ENCODE results near the gene TMEM94.

The TMEM94 gene

DNA sequence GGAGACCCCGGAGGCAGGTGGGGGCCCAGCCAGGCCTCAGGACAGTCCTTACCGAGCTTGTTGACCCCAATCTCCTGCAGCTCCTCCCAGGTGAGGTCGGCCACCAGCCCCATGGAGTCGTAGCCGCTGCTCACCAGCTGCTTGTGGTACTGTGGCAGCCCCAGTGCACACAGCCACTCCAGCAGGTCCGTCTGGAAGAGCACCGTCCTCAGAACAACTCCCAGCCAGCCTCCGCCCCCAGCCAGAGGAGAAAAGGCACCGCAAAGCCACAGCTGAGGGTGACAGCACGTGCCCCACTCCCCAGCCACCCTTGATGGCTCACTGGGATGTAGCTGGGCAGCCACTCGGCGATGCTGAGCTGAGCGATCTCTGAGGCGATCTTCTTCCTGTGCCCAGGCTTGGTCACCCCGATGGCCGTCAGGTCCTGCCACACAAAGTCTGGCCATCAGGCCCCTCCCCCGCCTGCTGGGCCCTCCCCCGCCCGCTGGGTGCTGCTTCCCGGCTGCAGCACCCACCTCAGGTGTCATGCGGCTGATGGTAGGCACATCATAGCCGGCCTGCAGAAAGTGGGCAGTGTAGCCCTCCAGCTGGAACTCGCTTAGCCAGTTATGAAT is 47.0 kb downstream of the TMEM94 start:
- no peak overlapping the region for H3K9ac ChIP-seq (ENCODE audit: low read depth, low read length)
- no peaks in the 10 kb centered on the region; the same call in 1 of the 2 replicates for H3K4me1 ChIP-seq (ENCODE audit: insufficient read depth, low read length)
- peaks cover 12% of the 10 kb centered on the region; the same call in 1 of the 2 replicates for H3K36me3 ChIP-seq (ENCODE audit: insufficient read depth, low read length)
- H3K9me3 ChIP-seq (ENCODE audit: control insufficient read depth, insufficient read depth, low read length): no peaks in the 10 kb centered on the region

DNA sequence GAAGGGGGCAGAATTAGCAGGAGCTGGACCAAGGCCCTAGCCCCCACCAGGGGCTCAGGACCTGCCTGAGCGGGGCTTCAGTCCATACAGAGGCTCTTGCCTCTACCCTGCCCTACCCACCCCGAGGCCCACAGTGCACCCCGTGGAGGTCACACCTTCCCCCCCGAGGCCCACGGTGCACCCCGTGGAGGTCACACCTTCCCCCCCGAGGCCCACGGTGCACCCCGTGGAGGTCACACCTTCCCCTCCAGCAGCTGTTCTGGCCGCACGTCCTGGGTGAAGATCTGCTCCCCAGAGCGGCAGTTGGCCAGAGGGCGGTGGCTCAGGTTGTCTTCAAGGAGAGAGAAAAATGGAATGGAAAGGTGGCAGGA is 47.5 kb downstream of the TMEM94 start:
- no peaks in the 10 kb centered on the region for H3K9me3 ChIP-seq (ENCODE audit: control insufficient read depth, insufficient read depth, low read length)
- peaks cover under 1% of the 10 kb centered on the region for H3K4me1 ChIP-seq (ENCODE audit: insufficient read depth, low read length)
- no peak overlapping the region for H3K9ac ChIP-seq (ENCODE audit: low read depth, low read length)
- peaks cover 12% of the 10 kb centered on the region; the same call in 1 of the 2 replicates for H3K36me3 ChIP-seq (ENCODE audit: insufficient read depth, low read length)

DNA sequence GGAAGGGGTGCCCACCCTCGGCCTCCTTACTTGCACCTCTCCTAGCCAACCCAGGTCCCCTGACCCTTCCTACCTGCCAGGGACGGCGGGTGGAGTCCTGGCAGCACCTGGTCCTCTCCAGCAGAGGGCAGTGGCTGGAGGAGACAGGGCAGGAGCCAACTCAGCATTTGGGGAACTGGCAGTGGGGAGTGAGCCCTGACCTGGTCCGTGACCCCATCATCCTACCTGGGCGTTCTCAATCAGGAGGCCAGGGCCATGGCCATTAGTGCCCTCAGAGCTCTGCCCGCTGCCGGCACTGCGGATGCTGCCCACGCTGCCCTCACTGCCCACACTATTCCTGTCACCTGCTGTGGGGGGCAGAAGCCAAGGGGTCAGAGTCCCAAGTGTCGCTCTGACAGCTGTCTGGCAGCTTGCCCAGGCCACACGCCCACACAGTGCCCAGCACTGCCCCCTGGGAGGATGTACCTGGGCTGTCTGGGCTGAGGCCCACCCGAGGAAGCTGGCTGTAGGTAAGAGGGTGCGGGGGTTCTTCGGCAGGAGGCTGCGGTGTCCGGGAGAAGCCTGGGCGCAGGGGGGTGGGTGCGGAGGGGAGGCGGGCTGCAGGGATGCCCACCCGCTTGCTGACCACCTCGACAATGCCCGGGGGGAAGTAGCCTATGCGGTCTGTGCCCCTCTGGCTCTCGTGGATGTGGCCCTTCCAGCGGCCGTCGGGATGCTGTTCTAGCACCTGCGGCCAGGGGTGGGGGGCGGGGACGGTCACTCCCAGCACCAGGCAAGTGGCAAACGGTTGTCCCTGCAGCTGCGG is 48.1 kb downstream of the TMEM94 start:
- Histone ChIP-seq H3K4me1 (ENCODE audit: insufficient read depth, low read length) (peaks cover 6% of the 10 kb centered on the region), H3K9me3 (ENCODE audit: control insufficient read depth, insufficient read depth, low read length) (no peaks in the 10 kb centered on the region), H3K9ac (ENCODE audit: low read depth, low read length) (no peak overlapping the region), H3K36me3 (ENCODE audit: insufficient read depth, low read length) (peaks cover 10% of the 10 kb centered on the region; the same call in 1 of the 2 replicates)

DNA sequence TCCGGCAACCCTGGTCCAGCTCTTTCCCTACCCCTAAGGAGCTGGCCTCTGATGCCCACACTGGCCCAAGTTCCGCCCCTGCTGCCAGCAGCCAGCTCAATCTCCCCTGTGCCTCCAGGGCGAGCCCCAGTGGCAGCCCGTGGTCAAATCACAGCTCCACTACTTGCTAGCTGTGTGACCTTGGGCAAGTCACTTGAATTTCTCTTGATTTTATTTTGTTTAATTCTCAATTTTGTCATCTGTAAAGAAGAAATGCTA is 48.6 kb downstream of the TMEM94 start:
- Histone ChIP-seq H3K9ac (ENCODE audit: low read depth, low read length) (no peak overlapping the region), H3K36me3 (ENCODE audit: insufficient read depth, low read length) (peaks cover 10% of the 10 kb centered on the region; the same call in 1 of the 2 replicates), H3K9me3 (ENCODE audit: control insufficient read depth, insufficient read depth, low read length) (no peaks in the 10 kb centered on the region), H3K4me1 (ENCODE audit: insufficient read depth, low read length) (peaks cover 6% of the 10 kb centered on the region)

DNA sequence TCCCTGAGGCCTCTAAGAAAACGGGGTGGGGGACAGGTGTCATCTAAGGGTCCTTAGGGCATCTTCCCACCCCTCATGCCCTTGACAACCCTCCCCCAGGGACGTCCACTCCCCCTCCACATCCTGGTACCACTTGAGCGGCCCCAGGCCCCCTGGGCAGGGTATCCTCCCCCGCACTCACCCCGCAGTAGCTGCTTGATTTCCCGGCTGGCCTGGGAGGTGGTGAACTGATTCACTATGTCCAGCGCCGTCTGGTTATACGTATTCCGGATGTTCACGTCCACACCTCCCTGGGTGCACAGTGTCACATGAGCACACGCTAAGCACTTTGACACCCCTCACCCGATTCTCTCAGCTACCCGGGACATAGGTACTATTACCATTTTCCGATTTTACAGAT is 49.2 kb downstream of the TMEM94 start:
- Histone ChIP-seq H3K4me1 (ENCODE audit: insufficient read depth, low read length) (peaks cover 6% of the 10 kb centered on the region), H3K9ac (ENCODE audit: low read depth, low read length) (no peak overlapping the region), H3K36me3 (ENCODE audit: insufficient read depth, low read length) (peaks cover 10% of the 10 kb centered on the region; the same call in 1 of the 2 replicates), H3K9me3 (ENCODE audit: control insufficient read depth, insufficient read depth, low read length) (no peaks in the 10 kb centered on the region)

- peaks cover 6% of the 10 kb centered on the region for H3K4me1 ChIP-seq (ENCODE audit: insufficient read depth, low read length)
- H3K9me3 ChIP-seq (ENCODE audit: control insufficient read depth, insufficient read depth, low read length): no peaks in the 10 kb centered on the region
- peaks cover 10% of the 10 kb centered on the region; the same call in 1 of the 2 replicates for H3K36me3 ChIP-seq (ENCODE audit: insufficient read depth, low read length)
- H3K9ac ChIP-seq (ENCODE audit: low read depth, low read length): no peak overlapping the region
Measured at GRCh38 chr17:75506134-75506533, 49.7 kb downstream of the TMEM94 start.

- Histone ChIP-seq H3K36me3 (ENCODE audit: insufficient read depth, low read length) (peaks cover 10% of the 10 kb centered on the region; the same call in 1 of the 2 replicates), H3K9me3 (ENCODE audit: control insufficient read depth, insufficient read depth, low read length) (no peaks in the 10 kb centered on the region), H3K9ac (ENCODE audit: low read depth, low read length) (no peak overlapping the region), H3K4me1 (ENCODE audit: insufficient read depth, low read length) (peaks cover 6% of the 10 kb centered on the region)
Measured at GRCh38 chr17:75506888-75507287, 50.5 kb downstream of the TMEM94 start.

DNA sequence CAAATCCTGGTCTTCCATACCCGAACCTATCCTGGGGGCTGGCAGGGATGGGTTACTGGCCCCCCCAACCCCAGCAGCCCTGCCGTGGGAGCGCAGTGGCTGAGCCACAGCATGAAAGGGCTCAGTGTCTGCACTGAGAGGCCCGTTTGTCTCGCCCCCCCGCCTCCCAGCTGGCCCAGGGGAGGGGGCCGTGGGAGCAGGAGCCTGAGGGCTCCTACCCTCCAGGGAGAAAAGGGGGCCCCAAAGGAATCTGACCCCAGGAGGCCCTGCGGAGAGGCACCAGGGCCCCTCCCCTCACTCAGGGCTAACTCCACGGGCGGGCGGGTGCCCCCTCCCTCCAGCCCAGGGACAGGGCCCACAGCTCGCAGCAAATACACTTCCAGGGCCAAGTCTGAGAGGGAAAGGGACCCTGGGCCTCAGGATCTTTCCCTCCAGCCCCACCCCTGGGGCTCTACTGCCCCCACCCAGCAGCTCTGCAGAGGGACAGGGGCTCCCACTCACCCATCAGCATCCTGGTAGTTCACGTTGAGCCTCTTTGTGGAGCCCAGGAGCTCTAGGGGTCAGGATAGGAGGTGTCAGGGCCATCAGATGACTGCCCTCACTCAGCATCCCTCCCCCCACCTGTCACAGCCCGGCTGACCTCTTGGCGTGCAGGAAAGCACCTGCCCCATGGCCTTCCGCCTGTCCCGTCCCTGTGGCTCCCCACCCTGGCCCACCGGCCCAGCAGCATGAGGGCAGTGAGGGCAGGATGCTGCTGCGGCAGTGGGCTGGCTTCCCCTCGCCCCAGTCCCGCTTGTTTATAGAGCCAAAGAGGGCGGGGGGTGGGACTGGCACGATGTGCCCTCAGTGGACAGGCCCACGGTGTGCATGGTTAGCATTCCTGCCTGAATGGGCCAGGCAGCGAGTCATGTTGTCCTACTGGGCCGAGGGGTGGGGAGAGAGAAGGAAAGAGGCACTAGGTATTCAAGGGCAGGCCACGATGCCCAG is 51.6 kb downstream of the TMEM94 start:
- H3K4me1 ChIP-seq (ENCODE audit: insufficient read depth, low read length): peaks cover 6% of the 10 kb centered on the region
- H3K9ac ChIP-seq (ENCODE audit: low read depth, low read length): no peak overlapping the region
- no peaks in the 10 kb centered on the region for H3K9me3 ChIP-seq (ENCODE audit: control insufficient read depth, insufficient read depth, low read length)
- peaks cover 8% of the 10 kb centered on the region; the same call in 1 of the 2 replicates for H3K36me3 ChIP-seq (ENCODE audit: insufficient read depth, low read length)

DNA sequence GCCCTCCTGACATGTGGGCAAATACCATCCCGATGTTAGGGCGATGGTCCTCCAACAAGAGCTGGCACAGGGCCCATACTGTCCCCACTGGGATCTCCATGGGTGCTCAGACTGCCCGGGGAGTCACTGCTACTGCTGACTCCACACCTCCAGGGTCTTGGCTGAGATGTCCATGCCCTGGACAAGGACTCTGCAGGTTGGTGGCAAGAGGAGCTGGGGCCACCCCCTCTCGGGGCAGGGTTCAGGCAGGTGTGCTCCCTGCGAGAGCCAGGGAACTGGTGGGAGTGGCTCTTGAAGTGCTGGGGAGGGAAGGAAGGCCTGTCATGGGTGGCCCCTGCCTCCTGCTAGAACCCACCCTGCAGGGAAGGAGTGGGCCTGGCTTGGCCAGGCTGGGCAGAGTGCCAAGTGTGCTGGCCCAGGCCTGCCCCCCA is 52.5 kb downstream of the TMEM94 start:
- H3K9ac ChIP-seq (ENCODE audit: low read depth, low read length): no peak overlapping the region
- H3K4me1 ChIP-seq (ENCODE audit: insufficient read depth, low read length): peaks cover 10% of the 10 kb centered on the region
- no peaks in the 10 kb centered on the region for H3K9me3 ChIP-seq (ENCODE audit: control insufficient read depth, insufficient read depth, low read length)
- 0 out of 2 replicates have a peak, but pooled peaks cover 6% of the 10 kb centered on the region for H3K36me3 ChIP-seq (ENCODE audit: insufficient read depth, low read length)

- Histone ChIP-seq H3K9me3 (ENCODE audit: control insufficient read depth, insufficient read depth, low read length) (no peaks in the 10 kb centered on the region), H3K9ac (ENCODE audit: low read depth, low read length) (no peak overlapping the region), H3K4me1 (ENCODE audit: insufficient read depth, low read length) (peaks cover 14% of the 10 kb centered on the region), H3K36me3 (ENCODE audit: insufficient read depth, low read length) (0 out of 2 replicates have a peak, but pooled peaks cover 6% of the 10 kb centered on the region)
Measured at GRCh38 chr17:75509528-75510258, 53.3 kb downstream of the TMEM94 start.

DNA sequence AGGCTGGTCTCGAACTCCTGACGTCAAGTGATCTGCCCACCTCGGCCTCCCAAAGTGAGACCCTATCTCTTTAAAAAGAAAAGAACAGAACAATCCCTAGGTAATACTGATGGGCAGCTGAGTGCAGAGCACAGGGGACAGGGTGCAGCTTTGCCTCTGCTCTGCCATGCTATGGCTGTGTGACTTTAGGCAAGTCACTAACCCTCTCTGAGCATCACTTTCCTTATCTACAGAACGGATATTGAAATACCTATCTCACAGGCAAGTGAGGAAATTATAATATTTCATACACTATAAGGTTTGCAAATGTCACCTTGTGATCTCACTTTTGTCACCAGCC is 54.8 kb downstream of the TMEM94 start:
- H3K36me3 ChIP-seq (ENCODE audit: insufficient read depth, low read length): 0 out of 2 replicates have a peak, but pooled peaks cover 3% of the 10 kb centered on the region
- H3K4me1 ChIP-seq (ENCODE audit: insufficient read depth, low read length): peaks cover 14% of the 10 kb centered on the region
- no peak overlapping the region for H3K9ac ChIP-seq (ENCODE audit: low read depth, low read length)

DNA sequence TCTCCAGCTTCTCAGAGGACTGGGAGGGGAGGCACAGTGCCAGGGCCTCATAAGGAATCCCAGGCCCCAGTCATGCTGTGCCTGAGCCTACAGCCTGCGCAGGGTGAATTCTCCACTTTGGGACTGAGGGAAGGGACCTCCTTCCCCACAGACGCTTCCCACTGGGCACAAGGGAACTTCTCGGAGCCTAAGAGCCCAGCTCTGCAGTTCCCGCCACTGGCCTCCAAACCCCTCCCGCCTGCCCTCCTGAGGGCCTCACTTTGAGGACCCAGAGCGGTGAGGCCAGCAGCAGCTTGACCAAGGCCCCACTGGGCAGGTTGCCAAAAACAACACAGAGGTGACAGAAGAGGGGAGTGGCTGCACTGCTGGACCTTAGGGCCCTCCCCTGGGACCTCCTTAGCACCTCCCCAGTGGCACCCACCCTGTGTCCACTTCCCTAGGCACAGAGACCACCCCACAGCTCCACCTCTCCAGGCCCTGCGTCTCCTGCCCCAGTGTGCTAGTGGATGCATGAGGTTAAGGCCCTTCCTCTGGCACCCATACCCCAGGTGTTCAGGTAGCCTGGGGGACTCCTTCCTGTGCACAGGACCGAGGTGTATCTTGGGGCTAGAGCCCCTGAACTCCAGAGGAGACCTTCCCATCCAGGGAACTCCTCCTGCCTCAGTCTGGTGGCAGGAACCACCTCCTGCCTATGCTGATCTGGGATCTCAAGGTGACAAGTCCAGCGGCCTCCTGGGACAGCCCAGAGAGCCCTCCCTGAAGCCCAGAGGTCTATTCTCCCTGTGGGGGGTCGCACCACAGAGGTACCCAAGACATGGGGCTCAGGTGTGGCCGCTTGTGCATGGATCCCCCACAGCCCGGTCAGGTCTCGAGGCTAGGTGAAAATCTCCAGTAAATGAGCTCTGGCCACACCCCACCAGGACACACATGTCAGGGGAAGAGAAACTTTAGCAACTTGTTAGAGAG is 55.5 kb downstream of the TMEM94 start:
- peaks cover 14% of the 10 kb centered on the region for H3K4me1 ChIP-seq (ENCODE audit: insufficient read depth, low read length)
- no peak overlapping the region for H3K9ac ChIP-seq (ENCODE audit: low read depth, low read length)
- H3K36me3 ChIP-seq (ENCODE audit: insufficient read depth, low read length): no peaks in the 10 kb centered on the region
- no peaks in the 10 kb centered on the region for H3K9me3 ChIP-seq (ENCODE audit: control insufficient read depth, insufficient read depth, low read length)

More for the DNA sequence above, 54.8 kb downstream of the TMEM94 start:
- H3K9me3 ChIP-seq (ENCODE audit: control insufficient read depth, insufficient read depth, low read length): no peaks in the 10 kb centered on the region

All from ES-I3 (cell line).